PC-3 (cell line): ENCODE measurements around the gene FNIP1.

ENCODE experiments used
- CTCF ChIP-seq: fragments of 300-600 bp; sonication (generic); conservative IDR thresholded peaks from 2 replicates; pipeline ENCODE4 v1.5.1; 2017; ENCODE audit warnings: antibody characterized with exemption, low read depth, mild to moderate bottlenecking, low read length
- EZH2 ChIP-seq: fragments of 300-600 bp; sonication (generic); IDR thresholded peaks from one replicate; pipeline ENCODE4 v1.6.1; 2017; ENCODE audit warnings: antibody characterized with exemption, mild to moderate bottlenecking, low read length; ENCODE audit not compliant: unreplicated experiment
- EZH2phosphoT487 ChIP-seq: fragments of 300-600 bp; sonication (generic); IDR thresholded peaks from 2 replicates; pipeline ENCODE4 v1.6.1; 2018; ENCODE audit warnings: mild to moderate bottlenecking, antibody characterized with exemption, low read length, borderline replicate concordance

DNA sequence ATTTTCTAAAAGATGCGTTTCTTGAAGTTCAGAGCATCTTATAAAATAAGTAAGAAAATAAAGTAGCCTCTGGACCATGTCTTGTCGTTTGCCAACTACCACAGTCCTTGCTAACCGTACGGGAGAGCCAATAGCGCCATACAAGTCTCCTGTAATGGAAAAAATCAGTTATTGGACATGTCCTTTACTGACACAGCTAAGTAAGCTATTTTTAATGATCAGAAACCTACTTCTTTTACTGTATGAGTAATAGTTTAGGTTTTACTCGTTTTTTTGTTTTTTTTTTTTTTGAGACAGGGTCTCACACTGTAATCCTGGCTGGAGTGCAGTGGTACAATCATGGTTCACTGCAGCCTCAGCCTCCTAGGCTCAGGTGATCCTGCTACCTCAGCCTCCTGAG, 124.0 kb downstream of the FNIP1 start:
- TF ChIP-seq CTCF (no peak), EZH2 (no peak), EZH2phosphoT487 (no peak)
